ENCODE measurements around the gene ZMYND8.

Gene ZMYND8

GRCh38 chr20:47173596-47174216 is 182.8 kb downstream of the ZMYND8 start:
- DNase-seq (ENCODE audit: low spot score): no peak

DNA sequence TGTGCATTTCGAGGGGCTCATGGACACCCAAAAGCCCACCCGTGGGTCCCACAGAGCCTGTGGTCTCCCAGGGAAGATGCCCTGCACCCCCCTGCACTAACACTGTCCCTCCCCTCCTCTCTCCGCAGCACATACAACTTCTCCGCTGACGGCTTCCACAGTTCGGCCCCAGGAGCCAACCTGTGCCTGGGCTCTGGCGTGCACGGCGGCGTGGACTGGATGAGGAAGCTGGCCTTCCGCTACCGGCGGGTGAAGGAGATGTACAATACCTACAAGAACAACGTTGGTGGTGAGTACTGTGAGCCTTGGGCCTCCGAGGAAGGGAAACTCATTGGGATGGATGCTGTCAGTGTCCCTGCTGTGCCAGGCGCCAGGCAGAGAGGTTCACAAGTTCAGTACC is 183.9 kb downstream of the ZMYND8 start:
- DNase-seq (ENCODE audit: low spot score): no peak

DNA sequence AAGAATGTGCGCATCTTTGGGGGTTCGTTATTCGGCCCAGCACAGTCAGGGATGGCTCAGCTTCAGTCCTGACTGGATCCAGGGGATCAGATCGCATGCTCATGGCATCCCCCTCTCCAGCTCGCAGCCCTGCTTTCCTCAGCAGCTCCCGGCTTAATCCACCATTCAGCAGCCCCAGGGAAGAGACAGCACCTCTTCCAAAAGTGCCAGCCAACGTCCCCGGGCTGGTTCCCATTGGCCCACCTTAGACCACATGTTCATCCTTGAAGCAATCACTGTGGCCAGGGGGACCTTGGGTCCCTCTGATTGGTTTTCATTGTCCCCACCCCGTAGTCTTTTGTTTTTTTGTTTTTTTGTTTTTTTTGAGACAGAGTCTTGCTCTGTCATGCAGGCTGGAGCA is 188.7 kb downstream of the ZMYND8 start:
- DNase-seq (ENCODE audit: low spot score): no peak

- no peak for DNase-seq (ENCODE audit: low spot score)
Observed at GRCh38 chr20:47165376-47165865, 191.1 kb downstream of the ZMYND8 start.

DNA sequence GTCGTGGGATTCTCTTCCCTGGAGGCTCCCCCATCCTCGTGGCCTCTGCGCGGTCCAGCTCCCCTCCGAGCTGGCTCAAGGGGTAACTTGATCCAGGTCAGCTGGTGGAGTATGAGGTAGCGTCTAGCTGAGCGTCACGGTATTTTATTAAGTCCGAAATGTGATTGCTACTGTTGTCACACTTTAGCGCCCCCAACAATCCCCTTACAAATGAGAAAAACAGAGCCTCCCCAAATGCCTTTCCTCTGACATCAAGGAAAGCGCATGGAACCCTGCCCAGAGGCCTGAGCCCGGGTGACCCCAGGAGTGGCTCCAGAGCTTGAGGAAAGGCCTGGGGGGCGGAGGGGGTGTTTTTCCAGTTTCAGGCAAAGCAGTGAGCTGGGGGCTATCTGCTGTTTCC is 192.4 kb downstream of the ZMYND8 start:
- no peak for DNase-seq (ENCODE audit: low spot score)

GRCh38 chr20:47161411-47161810 is 195.1 kb downstream of the ZMYND8 start:
- DNase-seq (ENCODE audit: low spot score): no peak

DNA sequence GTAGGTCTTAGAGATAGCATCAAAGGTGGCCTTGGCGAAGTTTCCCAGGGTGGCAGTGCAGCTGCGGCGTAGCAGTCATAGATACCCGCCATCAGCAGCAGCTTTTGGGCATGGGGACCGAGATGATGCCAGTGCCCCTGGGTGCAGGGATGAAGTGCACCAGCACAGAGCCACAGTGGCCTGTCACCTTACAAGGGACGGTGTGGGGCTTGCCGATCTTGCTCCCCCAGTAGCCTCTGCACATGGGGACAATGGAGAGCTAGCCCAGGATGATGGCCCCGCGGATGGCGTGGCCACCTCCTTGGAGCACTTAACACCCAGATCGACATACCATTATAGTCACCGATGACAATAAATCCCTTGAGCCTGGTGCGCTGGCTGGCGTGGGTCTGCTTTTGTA is 195.5 kb downstream of the ZMYND8 start:
- DNase-seq (ENCODE audit: low spot score): no peak

- DNase-seq (ENCODE audit: low spot score): no peak
Observed at GRCh38 chr20:47160240-47160639, 196.3 kb downstream of the ZMYND8 start.

All from kidney tubule cell (primary cell).